Spleen (tissue), 11 donors: ENCODE results near the gene ADGRV1. TPM values are rescaled to one million over a fixed set of nuclear protein-coding genes. Genes with fewer than 3 reads are reported as not detected.

Source experiments
- DNase-seq: peaks from one replicate; pipeline ENCODE4 v3.0.0-alpha.2; 2020
- H3K27ac ChIP-seq, 8 donors: fragments of 200-600 bp; sonication (generic) in 7 of 8; 1 replicate in 4 of 8; 2 replicates in 4 of 8; pipeline versions ENCODE4 v1.5.0 to v1.8.0; 2016 to 2021; ENCODE audit warnings: inconsistent platforms in 4 of 8, mild to moderate bottlenecking in 4 of 8, moderate library complexity in 1 of 8
- H3K27me3 ChIP-seq, 7 donors: fragments of 200-600 bp; sonication (generic) in 6 of 7; replicated peaks in 1 of 7; 1 replicate in 4 of 7; 2 replicates in 3 of 7; pipeline versions ENCODE4 v1.5.0 to v1.8.0; 2016 to 2021; ENCODE audit warnings: inconsistent platforms in 3 of 7, mild to moderate bottlenecking in 1 of 7
- H3K36me3 ChIP-seq, 6 donors: fragments of 200-600 bp; sonication (generic) in 5 of 6; 1 replicate in 4 of 6; 2 replicates in 2 of 6; pipeline versions ENCODE4 v1.5.0 to v1.8.0; 2016 to 2021; ENCODE audit warnings: inconsistent platforms in 2 of 6
- H3K4me1 ChIP-seq, 6 donors: fragments of 200-600 bp; sonication (generic) in 5 of 6; 1 replicate in 3 of 6; 2 replicates in 3 of 6; pipeline versions ENCODE4 v1.5.0 to v1.8.0; 2016 to 2021; ENCODE audit warnings: inconsistent platforms in 3 of 6
- H3K4me3 ChIP-seq, 8 donors: fragments of 200-600 bp; sonication (generic) in 7 of 8; 1 replicate in 4 of 8; 2 replicates in 4 of 8; pipeline versions ENCODE4 v1.5.0 to v1.8.0; 2016 to 2021; ENCODE audit warnings: inconsistent platforms in 4 of 8, mild to moderate bottlenecking in 4 of 8, moderate library complexity in 2 of 8
- H3K9me3 ChIP-seq, 8 donors: fragments of 200-600 bp; sonication (generic) in 7 of 8; 1 replicate in 4 of 8; 2 replicates in 4 of 8; pipeline versions ENCODE4 v1.5.0 to v1.8.0; 2016 to 2021; ENCODE audit warnings: inconsistent platforms in 4 of 8
- POLR2A ChIP-seq, 3 donors: fragments of 450-650 bp; IDR thresholded peaks; one replicate each; pipeline ENCODE4 v1.5.1; 2017; ENCODE audit warnings: antibody characterized with exemption in 3 of 3, mild to moderate bottlenecking in 1 of 3
- POLR2AphosphoS5 ChIP-seq, 3 donors: sonication (generic); formaldehyde crosslinking; IDR thresholded peaks; one replicate each; pipeline ENCODE4 v1.5.1; 2017; ENCODE audit warnings: antibody characterized with exemption in 3 of 3
- WGBS, 5 donors: extraction: QIAGEN DNeasy Blood & Tissue Kit in 3 of 5; methylation state at CpG; one replicate each; pipeline versions ENCODE4 v1.1.5 to v1.1.7; 2013 to 2018; 5-methylcytosine and 5-hydroxymethylcytosine counted together
- intact Hi-C: fragments of 100-400 bp; cut with DNase I; formaldehyde crosslinking; loops from one replicate; pipeline ENCODE4 v1.15.0; 2023; ENCODE audit warnings: low total_unique reads
- polyA plus RNA-seq, 3 donors: library from polyadenylated mRNA; stranded (reverse); fragments of 200-250 nt; gene quantifications; one replicate each; pipeline ENCODE4 v1.2.1, GENCODE V29; 2013
- total RNA-seq, 7 donors: library from RNA; depleted of rRNA in 3 of 7; stranded (reverse); fragments of >200 nt in 3 of 7; fragmentation: NEBNext Ultra II Directional in 4 of 7; extraction: Animal tissue kit (Norgen Biotek cat#: 25700) in 4 of 7; gene quantifications; one replicate each; pipeline versions ENCODE4 v1.1.0 to v1.2.1, GENCODE V29; 2016 to 2021
- TF ChIP-seq, protein P1 (sequence below), 11 experiments: fragments of 200-600 bp in 7 of 11; fragments of 450-650 bp in 4 of 11; sonication (generic) in 4 of 11; IDR thresholded peaks in 8 of 11; conservative IDR thresholded peaks in 3 of 11; 1 replicate in 7 of 11; 2 replicates in 4 of 11; pipeline versions ENCODE4 v1.4.0 to v1.8.0; 2016 to 2021; ENCODE audit warnings: antibody characterized with exemption in 11 of 11, inconsistent platforms in 4 of 11, mild to moderate bottlenecking in 1 of 11
- donor health status: healthy with polysubstance abuse.
- donor health status: DM: no; HTN: no; CAD: no; lungs with moderate emphysema.
- donor health status: DM: no; HTN: no; CAD: no.
- donor health status: Bipolar disorder and iron deficiency.
- donor health status: healthy.
- donor health status: DM: no; HTN: no; CAD: no.
- donor health status: DM: yes; HTN: yes; CAD: no.

Gene ADGRV1
- total and polyA plus RNA-seq, 10 donors = 0.08 to 0.69 (median 0.28) TPM; not detected in 3

DNA sequence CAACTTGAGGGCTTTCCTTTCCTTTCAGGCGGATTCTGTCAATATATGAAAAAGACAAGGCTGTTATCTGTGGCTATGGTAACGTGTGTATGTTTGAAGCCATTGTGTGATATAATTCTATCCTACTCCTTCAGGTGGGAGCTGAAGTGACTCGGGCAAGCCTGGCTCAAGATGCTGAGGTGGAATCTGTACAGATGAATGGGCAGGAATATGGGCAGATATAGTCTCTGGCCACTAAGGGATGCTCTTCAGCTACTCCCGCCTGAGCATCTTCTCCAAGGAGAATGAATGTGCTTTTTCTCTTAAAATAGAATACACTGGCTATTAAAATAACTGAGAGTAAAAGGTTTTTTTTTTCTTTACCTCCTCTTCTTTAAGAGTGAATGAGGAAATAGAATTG, 244.8 kb downstream of the ADGRV1 start:
- intact Hi-C loops = no loop called here
- no peak overlapping the region for H3K27ac ChIP-seq
- no peaks in the 10 kb centered on the region for H3K36me3 ChIP-seq
- TF ChIP-seq, protein P1, sequence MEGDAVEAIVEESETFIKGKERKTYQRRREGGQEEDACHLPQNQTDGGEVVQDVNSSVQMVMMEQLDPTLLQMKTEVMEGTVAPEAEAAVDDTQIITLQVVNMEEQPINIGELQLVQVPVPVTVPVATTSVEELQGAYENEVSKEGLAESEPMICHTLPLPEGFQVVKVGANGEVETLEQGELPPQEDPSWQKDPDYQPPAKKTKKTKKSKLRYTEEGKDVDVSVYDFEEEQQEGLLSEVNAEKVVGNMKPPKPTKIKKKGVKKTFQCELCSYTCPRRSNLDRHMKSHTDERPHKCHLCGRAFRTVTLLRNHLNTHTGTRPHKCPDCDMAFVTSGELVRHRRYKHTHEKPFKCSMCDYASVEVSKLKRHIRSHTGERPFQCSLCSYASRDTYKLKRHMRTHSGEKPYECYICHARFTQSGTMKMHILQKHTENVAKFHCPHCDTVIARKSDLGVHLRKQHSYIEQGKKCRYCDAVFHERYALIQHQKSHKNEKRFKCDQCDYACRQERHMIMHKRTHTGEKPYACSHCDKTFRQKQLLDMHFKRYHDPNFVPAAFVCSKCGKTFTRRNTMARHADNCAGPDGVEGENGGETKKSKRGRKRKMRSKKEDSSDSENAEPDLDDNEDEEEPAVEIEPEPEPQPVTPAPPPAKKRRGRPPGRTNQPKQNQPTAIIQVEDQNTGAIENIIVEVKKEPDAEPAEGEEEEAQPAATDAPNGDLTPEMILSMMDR (IDR thresholded peaks at IDR 0.05 in 8 of 11, conservative IDR thresholded peaks at IDR 0.05 in 3 of 11) = no peak
- TF ChIP-seq POLR2AphosphoS5 (IDR thresholded peaks at IDR 0.05) (no peak), POLR2A (IDR thresholded peaks at IDR 0.05) (no peak)
- H3K4me1 ChIP-seq = no peaks in the 10 kb centered on the region
- no peak overlapping the region for H3K4me3 ChIP-seq
- no peaks in the 10 kb centered on the region for H3K27me3 ChIP-seq
- WGBS, 5 donors = 68 to 85% (median 81%) methylated on average over 4 of the region's 4 CpGs
- no peak for DNase-seq
- peaks cover 0 to 16% (median 8%) of the 10 kb centered on the region in 8 donors for H3K9me3 ChIP-seq

DNA sequence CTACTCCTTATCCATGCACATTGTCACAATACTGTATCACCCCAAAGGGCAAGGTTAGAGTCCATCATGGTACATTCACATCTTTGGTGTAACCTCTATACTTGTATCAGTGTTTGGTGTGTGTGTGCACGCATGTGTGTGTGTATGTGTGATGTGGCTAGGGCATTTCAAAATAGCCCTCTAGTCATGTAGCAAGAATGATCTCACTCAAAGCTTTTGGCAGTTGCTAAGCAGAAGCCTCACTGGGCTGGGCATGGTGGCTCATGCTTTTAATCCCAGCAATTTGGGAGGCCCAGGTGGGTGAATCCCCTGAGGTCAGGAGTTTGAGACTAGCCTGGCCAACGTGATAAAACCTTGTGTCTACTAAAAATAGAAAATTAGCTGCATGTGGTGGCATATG, 245.3 kb downstream of the ADGRV1 start:
- Histone ChIP-seq H3K36me3 (no peaks in the 10 kb centered on the region), H3K4me3 (no peak overlapping the region), H3K27me3 (no peaks in the 10 kb centered on the region), H3K9me3 (peaks cover 0 to 14% (median 8%) of the 10 kb centered on the region in 8 donors), H3K4me1 (no peaks in the 10 kb centered on the region), H3K27ac (no peak overlapping the region)
- 54 to 69% (median 67%) methylated on average over 2 of the region's 2 CpGs for WGBS, 5 donors
- intact Hi-C loops = no loop called here
- TF ChIP-seq POLR2A (IDR thresholded peaks at IDR 0.05) = no peak
- no peak for TF ChIP-seq POLR2AphosphoS5 (IDR thresholded peaks at IDR 0.05)
- TF ChIP-seq, protein P1 (IDR thresholded peaks at IDR 0.05 in 8 of 11, conservative IDR thresholded peaks at IDR 0.05 in 3 of 11) = no peak
- no peak for DNase-seq

DNA sequence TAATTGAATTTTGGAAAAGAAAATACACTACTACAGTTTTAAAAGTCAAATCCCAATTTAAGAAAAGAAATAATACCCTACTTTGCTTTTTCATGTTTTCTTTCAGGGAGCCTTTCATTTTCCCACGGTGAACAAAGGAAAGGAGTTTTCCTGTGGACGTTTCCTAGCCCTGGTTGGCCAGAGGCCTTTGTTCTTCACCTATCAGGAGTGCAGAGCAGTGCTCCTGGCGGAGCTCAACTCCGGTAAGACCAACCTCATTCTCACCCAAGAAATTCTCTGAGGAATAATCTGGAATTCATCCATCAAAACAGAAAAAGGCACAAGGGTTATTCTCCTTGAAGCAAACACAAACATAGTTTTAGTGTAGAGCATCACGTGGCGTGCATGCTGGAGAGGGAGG, 248.9 kb downstream of the ADGRV1 start:
- Histone ChIP-seq H3K4me1 (no peaks in the 10 kb centered on the region), H3K4me3 (no peak overlapping the region), H3K9me3 (no peaks in the 10 kb centered on the region), H3K27ac (no peak overlapping the region), H3K36me3 (no peaks in the 10 kb centered on the region), H3K27me3 (no peaks in the 10 kb centered on the region)
- intact Hi-C loops = no loop called here
- no peak for DNase-seq
- TF ChIP-seq, protein P1 (IDR thresholded peaks at IDR 0.05 in 8 of 11, conservative IDR thresholded peaks at IDR 0.05 in 3 of 11) = no peak
- TF ChIP-seq POLR2AphosphoS5 (IDR thresholded peaks at IDR 0.05) (no peak), POLR2A (IDR thresholded peaks at IDR 0.05) (no peak)
- WGBS, 5 donors = 74 to 89% (median 76%) methylated on average over 6 of the region's 6 CpGs

DNA sequence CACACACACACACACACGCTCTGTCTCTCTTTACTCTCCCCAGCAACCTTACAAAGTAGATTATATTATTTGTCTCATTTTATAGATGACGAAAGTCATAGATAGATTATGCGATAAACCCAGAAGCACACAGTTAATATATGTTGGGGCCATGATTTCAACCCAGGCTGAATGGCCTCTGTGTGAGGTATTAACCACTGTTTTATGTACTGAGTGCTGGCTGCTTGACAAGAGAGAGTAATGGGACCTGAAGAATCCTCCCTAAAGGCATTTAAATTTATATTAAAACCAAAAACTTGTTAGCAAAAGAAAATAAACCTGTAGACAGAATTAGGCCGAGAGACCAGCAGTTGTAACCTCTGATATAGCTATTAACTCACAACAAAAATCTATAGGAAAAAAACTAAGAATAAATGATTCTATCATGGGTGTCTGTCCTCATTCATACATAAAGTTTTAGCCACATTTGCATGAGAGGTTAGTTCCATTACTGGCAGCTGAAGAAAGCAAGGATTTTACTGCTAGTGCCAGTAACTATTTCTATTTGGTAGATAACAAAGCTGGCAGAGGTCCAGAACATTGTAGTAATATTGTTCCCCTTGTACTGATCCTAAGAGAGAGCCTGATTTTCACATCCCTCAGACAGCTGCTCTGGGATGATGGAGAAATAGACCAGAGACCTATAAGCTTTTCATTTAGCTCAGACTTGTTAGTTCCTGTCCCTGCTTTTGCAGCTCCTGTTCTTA, 250.9 kb downstream of the ADGRV1 start:
- Histone ChIP-seq H3K4me3 (no peak overlapping the region), H3K27ac (no peak overlapping the region), H3K27me3 (no peaks in the 10 kb centered on the region), H3K4me1 (no peaks in the 10 kb centered on the region), H3K36me3 (no peaks in the 10 kb centered on the region), H3K9me3 (no peaks in the 10 kb centered on the region)
- intact Hi-C loops = no loop called here
- no peak for TF ChIP-seq POLR2AphosphoS5 (IDR thresholded peaks at IDR 0.05)
- TF ChIP-seq, protein P1 (IDR thresholded peaks at IDR 0.05 in 8 of 11, conservative IDR thresholded peaks at IDR 0.05 in 3 of 11) = no peak
- TF ChIP-seq POLR2A (IDR thresholded peaks at IDR 0.05) = no peak
- no peak for DNase-seq
- 88 to 94% (median 91%) methylated on average over 4 of the region's 4 CpGs for WGBS, 5 donors
